OCI-LY3 (cell line): ENCODE data around the gene FICD.

ENCODE experiments used
- H2AFZ ChIP-seq: fragments of 200-600, 300-600 bp; shearing (Covaris generic); 2 replicates; pipeline ENCODE4 v1.6.0; 2014; ENCODE audit warnings: antibody characterized with exemption, low read depth, low read length
- H3K27ac ChIP-seq: fragments of 200-600, 300-600 bp; sonication (generic); 2 replicates; pipeline ENCODE4 v1.5.1; 2014; ENCODE audit warnings: mild to moderate bottlenecking, low read length, moderate library complexity, mixed read lengths
- H3K27me3 ChIP-seq: fragments of 200-600, 300-600 bp; sonication (generic); 2 replicates; pipeline ENCODE4 v1.6.1; 2014; ENCODE audit warnings: low read depth, low read length, mixed read lengths
- H3K36me3 ChIP-seq: fragments of 200-600, 300-600 bp; sonication (generic); replicated peaks from 2 replicates; pipeline ENCODE3; 2014; ENCODE audit warnings: low read depth, low read length, mixed read lengths
- H3K4me1 ChIP-seq: fragments of 300-600, 200-600 bp; sonication (generic); 2 replicates; pipeline ENCODE4 v1.6.1; 2014; ENCODE audit warnings: low read length, mixed read lengths
- H3K4me2 ChIP-seq: fragments of 200-600, 300-600 bp; sonication (generic); 2 replicates; pipeline ENCODE4 v1.6.1; 2014; ENCODE audit warnings: low read length, mixed read lengths
- H3K4me3 ChIP-seq: fragments of 300-600, 200-600 bp; sonication (generic); 2 replicates; pipeline ENCODE4 v1.5.1; 2014; ENCODE audit warnings: antibody characterized with exemption, mild to moderate bottlenecking, low read length, moderate library complexity
- H3K79me2 ChIP-seq: fragments of 300-600, 200-600 bp; shearing (Covaris generic); 2 replicates; pipeline ENCODE4 v1.6.1; 2014; ENCODE audit warnings: mild to moderate bottlenecking, low read length, mixed read lengths
- H3K9ac ChIP-seq: fragments of 300-600, 200-600 bp; shearing (Covaris generic); 2 replicates; pipeline ENCODE4 v1.6.0; 2014; ENCODE audit warnings: mild to moderate bottlenecking, low read length, moderate library complexity
- H3K9me3 ChIP-seq: fragments of 200-600, 300-600 bp; shearing (Covaris generic); 2 replicates; pipeline ENCODE4 v1.6.1; 2014; ENCODE audit warnings: low read length, mixed read lengths; ENCODE audit not compliant: insufficient read depth
- H4K20me1 ChIP-seq: fragments of 200-600, 300-600 bp; sonication (generic); 2 replicates; pipeline ENCODE4 v1.6.1; 2016; ENCODE audit warnings: low read length, mixed read lengths; ENCODE audit not compliant: insufficient read depth
- EZH2phosphoT487 ChIP-seq: fragments of 200-600 bp; shearing (Covaris generic); IDR thresholded peaks from 2 replicates; pipeline ENCODE4 v1.6.1; 2018; ENCODE audit warnings: antibody characterized with exemption, mixed run types, low read depth
- TF ChIP-seq, protein P1 (sequence below): fragments of 200-600, 300-600 bp; sonication (generic); IDR thresholded peaks from 2 replicates; pipeline ENCODE4 v1.5.1; 2014; ENCODE audit warnings: antibody characterized with exemption, low read length, low read depth

FICD gene

DNA sequence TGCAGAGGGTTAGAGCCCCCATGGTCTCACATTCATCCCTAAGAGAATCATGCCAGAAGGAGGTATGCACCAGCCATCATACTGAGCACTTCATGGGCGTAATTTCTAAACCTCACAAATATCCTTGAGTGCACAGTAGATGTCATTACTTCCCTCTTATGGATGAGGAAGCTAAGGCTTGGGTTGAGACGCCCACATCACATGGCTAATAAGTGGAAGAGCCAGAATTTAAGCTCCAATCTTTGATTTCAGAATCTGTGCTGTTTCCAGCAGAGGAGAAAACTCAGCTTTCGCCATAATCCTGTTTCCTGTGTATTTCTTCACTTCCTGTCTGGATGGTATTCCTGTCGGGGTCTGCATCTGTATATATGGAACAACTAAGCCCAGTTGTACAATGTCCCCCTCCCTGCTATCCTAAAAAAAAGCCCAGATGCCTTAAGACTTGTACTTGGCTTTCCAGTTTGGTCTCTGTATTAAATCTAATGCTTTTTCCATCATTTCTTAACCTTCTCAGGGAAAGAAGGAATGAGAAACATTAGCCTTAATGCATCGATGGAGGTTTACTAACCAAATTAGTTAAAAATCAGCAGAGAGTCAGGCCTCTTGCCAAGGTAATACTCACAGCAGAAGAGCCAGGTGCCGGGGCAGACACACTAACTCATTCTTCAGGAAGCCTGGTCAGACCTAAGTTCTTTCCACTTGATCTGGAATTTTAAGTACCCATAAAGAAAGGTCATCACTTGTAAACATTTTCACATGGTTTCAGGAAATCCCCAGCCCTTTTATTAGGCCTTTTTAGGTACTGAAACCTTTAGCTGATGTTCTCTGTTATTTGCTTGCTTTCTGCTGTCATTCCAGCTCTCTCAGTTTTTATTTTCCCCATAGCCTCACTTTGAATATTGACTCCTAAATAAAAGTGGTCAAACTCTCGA is 52.6 kb downstream of the FICD start:
- Histone ChIP-seq H3K9me3 (no peaks in the 10 kb centered on the region), H3K36me3 (peaks cover 46% of the 10 kb centered on the region), H3K9ac (peak overlapping the region; percentile 85), H3K27me3 (no peaks in the 10 kb centered on the region), H4K20me1 (no peaks in the 10 kb centered on the region), H2AFZ (no peak overlapping the region), H3K4me1 (peaks cover 91% of the 10 kb centered on the region), H3K4me3 (peak overlapping the region; percentile 53), H3K79me2 (peaks cover 25% of the 10 kb centered on the region), H3K4me2 (peak overlapping the region; percentile 79), H3K27ac (peak overlapping the region; percentile 99)
- TF ChIP-seq EZH2phosphoT487: no peak
- TF ChIP-seq, protein P1, sequence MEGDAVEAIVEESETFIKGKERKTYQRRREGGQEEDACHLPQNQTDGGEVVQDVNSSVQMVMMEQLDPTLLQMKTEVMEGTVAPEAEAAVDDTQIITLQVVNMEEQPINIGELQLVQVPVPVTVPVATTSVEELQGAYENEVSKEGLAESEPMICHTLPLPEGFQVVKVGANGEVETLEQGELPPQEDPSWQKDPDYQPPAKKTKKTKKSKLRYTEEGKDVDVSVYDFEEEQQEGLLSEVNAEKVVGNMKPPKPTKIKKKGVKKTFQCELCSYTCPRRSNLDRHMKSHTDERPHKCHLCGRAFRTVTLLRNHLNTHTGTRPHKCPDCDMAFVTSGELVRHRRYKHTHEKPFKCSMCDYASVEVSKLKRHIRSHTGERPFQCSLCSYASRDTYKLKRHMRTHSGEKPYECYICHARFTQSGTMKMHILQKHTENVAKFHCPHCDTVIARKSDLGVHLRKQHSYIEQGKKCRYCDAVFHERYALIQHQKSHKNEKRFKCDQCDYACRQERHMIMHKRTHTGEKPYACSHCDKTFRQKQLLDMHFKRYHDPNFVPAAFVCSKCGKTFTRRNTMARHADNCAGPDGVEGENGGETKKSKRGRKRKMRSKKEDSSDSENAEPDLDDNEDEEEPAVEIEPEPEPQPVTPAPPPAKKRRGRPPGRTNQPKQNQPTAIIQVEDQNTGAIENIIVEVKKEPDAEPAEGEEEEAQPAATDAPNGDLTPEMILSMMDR: no peak

GRCh38 chr12:108568338-108569154 is 53.5 kb downstream of the FICD start:
- no peak overlapping the region for H2AFZ ChIP-seq
- peaks cover 46% of the 10 kb centered on the region for H3K36me3 ChIP-seq
- peak overlapping the region; percentile 53 for H3K4me3 ChIP-seq
- no peak for TF ChIP-seq EZH2phosphoT487
- TF ChIP-seq, protein P1: 0 out of 2 replicates have a peak, but pooled peaks have one; percentile 6
- no peaks in the 10 kb centered on the region for H3K9me3 ChIP-seq
- no peaks in the 10 kb centered on the region for H3K27me3 ChIP-seq
- no peaks in the 10 kb centered on the region for H4K20me1 ChIP-seq
- peak overlapping the region; percentile 85 for H3K9ac ChIP-seq
- peaks cover 99% of the 10 kb centered on the region for H3K4me1 ChIP-seq
- H3K79me2 ChIP-seq: peaks cover 16% of the 10 kb centered on the region
- H3K4me2 ChIP-seq: peak overlapping the region; percentile 79
- H3K27ac ChIP-seq: peak overlapping the region; percentile 99
